T-helper 1 cell (primary cell): ENCODE measurements around the gene PYURF.

Experiments
- DNase-seq, 5 donors: peaks; one replicate each; pipeline ENCODE4 v3.0.0-alpha.2; 2012 to 2020

Gene PYURF

DNA sequence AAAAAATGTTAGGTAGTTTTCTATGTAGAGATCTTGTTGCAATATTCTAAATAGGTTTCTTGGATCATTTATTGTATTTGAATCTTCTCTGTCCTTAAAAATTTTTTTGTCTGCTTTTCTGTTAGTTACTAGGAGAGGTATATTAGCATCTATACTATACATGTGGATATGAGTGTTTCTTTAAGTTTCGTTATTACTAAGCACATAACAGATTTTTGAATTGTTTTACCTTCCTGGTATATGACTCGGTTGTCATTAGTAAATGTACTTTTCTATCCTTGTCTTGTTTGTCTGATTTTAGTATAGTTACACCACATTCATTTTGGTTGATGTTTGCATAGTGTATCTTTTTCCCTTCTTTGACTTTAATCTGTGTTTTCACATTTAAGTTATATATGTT is 20.2 kb downstream of the PYURF start:
- DNase-seq: no peak

DNA sequence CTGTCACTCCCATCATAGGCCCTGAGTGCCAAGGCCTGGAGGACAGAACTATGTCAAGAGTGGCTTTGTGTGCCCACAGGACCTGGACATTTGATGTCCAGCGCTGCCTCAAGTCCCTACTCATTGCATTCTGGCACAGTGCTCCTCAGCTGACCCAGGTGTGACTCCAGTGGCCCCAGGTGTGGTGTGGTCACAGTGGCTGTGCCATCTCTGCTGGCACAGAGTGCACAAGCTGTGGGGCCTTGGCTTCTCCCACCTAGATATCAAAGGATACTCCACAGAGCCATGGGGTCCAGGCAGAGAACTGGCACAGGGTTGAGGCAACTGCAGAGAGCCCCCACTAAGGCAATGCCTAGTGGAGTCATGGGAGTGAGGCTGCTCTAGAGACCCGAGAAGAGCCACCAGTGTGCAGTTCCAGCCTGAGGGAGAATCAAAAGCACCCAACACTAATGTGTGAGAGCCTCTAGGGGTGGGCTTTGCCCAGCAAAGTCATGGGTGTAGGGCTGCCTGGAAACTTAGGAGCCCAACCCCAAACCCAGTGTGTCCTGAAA is 25.6 kb downstream of the PYURF start:
- no peak for DNase-seq

DNA sequence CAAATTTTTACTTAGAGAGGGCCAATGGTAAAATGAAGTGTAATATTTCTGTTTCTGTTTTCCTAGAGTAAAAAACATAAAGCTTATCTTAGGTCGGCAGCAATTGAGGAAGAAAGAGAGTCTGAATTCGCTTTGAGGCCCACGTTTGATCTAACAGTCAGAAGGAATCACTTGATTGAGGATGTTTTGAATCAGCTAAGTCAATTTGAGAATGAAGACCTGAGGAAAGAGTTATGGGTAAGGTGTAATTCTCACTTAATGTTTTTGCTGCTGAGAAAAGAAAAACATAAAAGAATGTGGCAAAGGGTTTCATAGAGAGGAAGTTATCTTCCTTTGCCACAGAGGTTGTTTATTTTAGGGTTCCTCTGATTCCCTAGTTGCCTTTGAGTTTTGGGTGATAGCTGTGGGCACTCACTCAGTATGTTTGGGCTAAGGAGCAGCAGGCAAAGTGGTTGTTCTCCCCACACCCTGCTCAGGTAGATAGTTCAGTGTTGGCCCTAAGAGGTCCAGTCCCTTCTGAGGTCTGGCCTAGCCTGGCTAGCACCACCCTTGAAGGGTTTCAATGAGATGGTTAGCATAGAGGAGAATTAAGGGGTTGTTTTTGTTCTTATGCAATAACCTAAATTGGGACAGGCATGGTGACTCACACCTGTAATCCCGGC is 34.3 kb downstream of the PYURF start:
- no peak for DNase-seq

DNA sequence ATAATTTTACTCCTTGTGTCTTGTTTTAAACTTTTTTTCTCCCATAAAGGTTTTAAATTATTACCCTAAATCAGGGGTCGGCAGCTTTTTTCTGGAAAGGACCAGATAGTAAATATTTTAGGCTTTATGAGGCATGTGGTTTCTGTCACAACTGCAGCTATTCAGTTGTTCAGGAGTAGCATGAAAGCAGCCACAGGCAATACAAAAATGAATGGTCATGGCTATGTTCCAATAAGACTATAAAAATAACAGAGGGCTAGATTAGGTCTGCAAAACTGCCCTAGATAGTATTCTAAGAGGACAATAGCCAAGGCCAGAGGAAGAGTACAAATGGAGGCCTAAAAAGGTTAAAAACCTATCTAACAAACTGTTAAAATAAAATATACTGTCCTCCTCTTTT is 42.0 kb downstream of the PYURF start:
- DNase-seq: no peak

DNA sequence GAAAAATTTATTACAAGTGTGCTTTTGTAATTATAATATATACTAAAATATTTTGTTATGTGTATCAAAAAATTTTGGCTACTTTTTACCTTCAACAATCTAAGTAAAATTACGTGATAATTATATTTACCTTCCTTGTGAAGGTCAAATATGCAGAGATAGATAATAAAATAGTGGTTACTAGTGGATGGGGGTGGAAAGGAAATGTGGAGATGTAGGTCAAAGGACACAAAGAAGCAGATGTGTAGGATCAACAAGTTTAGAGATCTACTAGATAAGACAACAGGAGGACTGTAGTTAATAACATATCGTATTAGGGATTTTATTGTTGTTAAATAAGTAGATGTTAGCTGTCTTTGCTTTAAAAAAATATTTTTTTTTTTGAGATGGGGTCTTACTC is 45.3 kb downstream of the PYURF start:
- DNase-seq: no peak

DNA sequence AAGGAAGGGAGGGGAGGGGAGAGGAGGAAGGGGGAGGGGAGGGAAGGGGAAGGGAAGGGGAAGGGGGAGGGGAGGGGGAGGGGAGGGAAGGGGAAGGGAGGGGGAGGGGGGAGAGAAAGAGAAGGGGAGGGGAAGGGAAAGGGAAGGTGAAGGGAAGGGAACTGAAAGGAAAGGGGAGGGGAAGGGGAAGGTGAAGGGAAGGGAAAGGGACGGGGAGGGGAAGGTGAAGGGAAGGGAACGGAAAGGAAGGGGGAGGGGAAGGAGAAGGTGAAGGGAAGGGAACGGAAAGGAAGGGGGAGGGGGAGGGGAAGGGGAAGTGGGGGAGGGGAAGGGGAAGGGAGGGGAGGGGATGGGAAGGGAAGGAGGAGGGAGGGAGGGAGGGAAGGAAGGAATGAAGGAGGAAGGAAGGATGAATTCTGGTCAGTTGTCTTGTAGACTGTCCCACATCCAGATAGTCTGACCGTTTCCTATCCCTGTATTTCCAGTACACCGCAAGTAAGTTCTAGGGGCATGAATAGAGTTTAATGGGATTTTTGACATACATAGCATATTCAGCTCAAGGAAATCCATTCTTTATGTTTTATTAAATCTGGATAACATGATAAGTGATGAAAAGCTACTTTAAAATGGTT is 46.2 kb downstream of the PYURF start:
- DNase-seq: no peak
